HG03066 (cell line): ENCODE measurements around the gene CD93.

Experiments
- ATAC-seq: cut with Tn5 transposase; IDR thresholded peaks from one replicate; pipeline ENCODE4 v1.9.1; 2021; ENCODE audit warnings: low read depth; ENCODE audit not compliant: unreplicated experiment

CD93 gene

DNA sequence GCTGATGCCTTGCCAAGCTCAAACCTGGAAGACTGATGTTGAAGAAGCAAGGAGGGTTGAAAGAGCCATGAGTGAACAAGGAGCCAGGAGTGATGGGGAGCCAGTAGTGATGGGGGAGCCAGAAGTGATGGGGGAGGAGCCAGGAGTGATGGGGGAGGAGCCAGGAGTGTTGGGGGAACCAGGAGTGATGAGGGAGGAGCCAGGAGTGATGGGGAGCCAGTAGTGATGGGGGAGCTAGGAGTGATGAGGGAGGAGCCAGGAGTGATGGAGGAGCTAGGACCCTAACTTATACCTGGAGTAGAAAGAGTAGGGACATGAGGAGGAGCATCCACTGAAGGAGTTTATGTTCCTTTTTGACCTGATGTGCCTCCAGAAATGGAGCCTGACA lies 14.6 kb upstream of the CD93 start:
- no peak for ATAC-seq

DNA sequence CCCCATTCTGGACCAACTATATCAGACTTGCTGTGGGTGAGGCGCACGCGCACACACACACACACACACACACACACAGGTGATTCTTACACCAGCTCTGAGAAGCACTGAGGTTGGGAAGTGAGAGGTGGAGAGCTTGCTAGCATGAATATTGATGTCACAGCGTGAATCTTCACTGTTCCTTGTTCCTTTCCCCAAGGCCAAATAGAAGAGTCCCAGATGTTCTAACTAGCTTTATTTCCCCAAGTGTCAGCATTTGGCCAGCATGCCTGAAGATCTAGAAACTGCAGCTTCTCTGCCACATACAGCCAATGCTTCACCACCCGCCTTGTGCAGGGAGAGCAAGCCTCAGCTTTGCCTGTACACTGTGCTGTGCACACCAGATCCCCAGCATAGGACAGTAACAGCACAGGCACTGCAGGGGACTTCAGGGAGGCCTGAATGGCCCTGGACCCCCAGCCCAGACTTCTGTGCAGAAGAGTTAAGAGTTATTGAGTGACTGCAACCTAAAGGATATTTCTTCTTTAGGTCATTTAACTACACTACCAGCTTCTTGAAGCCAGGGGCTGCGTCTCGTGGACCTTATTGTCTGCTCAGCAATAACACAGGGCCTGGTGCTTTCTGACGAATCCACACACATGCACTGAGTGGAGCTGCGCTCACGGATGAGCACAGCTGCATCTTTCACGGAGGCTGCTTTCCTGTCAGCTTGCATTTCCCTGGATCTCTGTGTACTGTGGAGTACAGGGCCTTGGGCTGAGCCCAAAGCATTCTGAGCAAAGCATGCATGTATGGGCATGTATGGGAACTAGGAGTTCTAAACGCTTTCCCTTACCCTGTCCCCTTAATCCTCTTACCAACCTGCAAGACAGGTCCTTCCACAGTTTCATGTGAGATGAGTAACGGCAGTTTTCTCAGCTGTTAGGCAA lies 13.9 kb upstream of the CD93 start:
- ATAC-seq = no peak

DNA sequence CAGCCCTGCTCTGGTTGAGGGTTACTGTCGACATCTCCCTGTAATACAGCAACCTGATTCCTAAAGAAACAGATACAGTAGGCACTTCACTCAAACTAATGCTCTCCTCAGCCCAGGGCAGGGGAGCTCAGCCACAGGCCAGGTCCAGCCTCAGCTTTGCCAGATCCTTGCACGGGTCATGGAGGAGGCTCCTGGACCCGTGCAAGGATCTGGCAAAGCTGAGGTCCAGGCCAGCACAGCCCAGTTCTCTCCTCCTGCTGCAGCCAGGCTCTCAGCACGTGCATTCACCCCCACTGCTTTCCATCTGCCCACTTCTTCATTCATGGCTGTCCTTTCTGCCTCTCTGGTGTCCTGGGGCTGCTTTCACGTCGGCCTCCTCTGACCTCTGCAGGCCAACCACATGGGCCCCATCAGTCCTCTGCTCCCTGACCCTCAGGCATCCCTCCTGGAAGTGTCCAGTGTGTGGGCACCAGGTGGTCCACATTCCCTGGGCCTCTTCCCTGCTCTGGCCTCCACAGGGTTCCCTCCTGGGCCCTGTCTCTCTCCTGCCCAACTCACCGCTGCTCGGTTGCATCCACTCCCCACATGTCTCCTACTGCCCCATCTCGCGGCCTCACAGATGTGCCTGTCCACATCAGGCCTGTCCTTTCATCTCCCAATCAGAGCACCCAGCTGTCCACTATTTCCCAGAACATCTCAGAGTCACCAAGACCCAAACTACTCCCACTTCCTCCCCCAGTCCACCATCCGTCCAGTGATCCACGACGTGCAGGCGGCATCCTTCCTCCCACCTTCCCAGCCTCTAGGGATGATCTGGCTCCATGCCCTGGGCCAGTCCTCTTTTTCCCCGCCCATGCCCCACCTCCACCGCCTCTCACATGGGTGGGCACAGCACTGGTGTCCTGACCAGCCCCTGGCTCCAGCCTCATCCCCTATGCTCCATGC lies 11.8 kb upstream of the CD93 start:
- no peak for ATAC-seq

DNA sequence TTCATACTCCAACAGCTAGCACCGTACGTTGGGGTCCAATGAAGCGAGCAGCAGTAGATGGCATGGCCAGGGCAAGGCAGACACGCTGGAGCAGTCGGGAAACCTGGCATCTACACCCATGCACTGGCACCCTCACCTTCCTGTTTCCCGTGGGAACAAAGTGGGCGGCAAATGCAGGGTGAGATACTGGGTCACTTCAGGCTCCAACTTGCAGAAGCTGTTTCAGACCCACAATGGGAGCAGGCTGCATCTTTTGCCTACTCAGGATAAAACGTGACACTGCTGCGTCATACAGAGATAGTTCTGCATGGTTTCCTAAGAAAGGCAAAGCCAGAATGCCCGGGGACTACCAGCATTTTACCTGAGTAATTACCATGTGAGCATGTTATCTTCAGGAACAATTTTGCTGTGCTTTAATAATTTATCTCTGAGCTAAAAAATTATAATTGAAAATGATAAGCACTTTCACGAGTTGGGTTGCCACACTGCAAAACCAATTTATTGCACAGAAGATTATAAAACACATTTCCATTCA lies 10.9 kb upstream of the CD93 start:
- no peak for ATAC-seq

DNA sequence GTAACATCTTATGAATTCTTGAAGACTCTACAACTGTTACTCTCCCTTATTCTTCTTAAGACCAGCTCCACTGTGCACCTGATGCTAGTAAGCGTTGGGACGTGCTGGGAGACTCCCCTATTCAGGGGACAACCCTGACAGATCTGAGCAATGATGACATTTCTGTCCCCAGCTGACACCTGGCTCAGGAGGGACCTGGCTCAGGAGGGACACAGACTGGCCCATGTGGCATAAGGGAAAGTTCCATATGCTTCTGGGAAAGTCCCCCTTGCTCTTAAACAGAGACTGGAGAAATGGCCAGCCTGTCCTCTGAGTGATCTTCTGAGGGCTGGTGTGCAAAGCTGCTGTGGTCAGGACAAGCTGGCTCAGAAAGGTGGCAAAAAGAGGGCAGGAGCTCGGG lies 10.0 kb upstream of the CD93 start:
- no peak for ATAC-seq

DNA sequence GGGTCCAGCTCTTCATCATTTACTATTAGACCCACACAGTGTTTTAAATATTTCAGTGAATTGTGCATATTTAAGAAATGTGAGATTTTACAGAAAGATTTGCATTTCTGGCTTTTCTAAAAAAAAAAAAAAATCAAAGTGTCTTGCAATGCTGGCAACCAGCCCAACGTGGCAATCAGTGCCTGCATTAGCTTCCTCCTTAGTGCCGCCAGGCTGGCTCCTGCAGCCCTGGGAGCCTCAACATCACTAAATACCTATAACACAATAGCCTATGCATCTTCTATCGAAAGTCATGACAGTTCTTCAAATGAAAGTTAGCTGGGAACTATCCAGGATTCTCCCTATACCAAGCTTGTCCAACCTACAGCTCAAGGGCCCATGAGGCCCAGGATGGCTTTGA lies 9.4 kb upstream of the CD93 start:
- no peak for ATAC-seq

DNA sequence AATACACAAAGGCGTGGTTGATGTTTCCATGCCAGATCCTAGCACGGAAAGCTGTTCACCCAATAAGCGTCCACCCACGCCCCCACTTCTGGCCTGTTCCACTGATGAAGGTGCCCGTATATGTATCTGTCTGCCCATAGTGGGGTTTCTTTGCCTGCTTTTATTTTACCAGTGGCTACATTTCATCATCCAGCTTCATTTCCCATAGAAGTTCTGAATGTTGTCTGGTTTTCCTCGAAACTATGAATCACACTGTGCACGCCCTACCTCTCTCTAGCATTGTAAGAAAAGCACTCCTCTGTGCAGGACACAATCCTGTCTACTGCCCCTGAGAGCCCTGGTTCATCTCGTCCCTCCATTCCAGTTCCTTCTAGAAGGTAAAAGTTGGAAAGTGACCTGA lies 8.8 kb upstream of the CD93 start:
- ATAC-seq = no peak

DNA sequence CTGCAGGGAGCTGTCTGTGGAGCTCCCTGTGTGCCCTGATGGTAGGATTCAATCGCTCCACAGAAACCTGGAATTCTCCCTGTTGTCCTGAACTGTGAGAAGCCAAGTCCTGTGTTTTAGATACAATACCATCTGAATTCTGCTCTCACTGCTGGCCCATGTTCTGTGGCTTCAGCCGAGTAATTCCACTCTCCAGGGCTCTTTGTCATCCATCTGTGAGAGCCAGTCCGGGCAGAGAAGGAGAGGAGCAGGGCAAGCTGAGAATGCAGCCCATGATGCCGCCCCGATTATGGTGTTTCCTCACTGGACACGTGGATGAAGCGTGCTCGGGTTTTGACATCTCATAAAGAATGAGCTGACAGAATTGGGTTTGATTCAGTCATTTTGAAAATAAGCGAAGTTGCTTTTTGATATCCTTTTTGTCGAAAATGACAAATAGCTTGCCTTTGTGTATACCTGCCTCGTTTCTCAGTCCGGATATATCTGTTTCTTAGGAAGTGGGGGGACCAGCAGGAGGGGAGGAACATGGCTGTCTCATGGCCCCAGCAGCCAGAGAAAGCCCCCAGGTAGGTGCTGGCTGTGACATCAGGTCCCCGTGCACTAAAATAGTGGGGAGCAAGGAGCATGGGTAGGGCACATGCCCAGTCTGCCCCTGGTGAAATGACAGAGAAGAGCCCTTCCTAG lies 8.2 kb upstream of the CD93 start:
- no peak for ATAC-seq

DNA sequence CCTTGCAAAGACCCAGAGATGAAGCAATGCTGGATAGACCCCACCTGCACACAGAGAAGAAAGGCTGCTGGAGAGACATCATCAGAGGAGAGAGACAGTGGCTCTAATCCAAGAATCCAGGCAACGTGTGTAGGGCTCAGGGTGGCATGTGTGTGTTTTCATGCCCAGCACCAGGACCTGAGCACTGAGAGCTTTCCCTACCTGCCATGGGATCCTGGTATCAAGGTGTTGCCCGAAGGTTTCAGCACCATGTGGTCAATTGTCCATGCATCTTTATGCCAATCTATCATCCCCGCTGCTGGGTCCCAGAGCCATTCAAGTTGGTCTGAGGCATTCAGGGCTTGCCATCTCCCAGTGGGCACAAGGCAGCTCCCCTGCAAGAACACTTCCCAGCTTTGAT lies 7.5 kb upstream of the CD93 start:
- ATAC-seq = no peak

DNA sequence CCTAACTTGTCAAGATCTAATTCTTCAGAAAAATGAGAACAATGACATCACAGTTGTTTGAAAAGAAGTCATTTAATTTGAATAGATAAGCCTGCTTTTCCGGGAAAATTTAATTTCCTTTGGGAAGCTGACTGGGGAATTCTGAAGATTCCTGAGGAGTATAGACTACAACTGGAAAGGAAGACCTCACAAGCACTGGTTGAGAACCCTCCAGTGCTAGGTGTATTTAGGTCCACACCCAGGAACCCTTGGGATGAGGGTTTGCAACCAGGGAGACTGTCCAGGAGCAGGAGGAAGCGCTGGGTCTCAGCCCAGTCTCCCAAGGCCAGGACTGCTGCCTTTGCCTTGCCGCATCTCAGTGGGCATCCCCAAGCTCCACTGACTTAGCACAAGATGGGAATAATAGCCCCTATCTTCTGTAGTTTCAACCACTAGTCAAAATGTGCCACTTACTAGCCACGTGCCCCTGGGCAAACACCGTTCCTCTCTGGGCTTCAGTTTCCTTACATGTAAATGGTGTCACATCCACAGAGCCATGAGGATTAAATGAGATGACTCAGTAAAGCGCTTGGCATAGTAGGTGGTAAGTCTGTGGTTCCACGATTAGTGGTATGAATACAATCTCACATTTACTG lies 6.9 kb upstream of the CD93 start:
- no peak for ATAC-seq

DNA sequence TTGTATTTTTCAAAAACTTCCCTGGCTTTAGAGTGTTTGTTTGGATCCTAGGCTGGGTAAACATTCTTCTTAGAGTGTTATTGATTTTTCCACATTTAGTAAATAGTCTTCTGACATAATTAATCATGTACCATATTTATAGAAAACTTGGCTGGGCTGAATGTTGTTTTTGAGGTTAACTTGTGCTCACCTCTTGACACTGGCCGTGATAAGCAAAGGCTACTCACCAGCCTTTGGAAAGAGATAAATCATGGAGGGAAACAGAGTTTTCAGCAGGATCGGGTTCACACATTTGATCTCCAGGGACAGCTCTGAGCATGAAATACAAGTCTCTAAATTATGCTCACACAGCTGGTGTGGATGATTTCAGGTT lies 6.2 kb upstream of the CD93 start:
- ATAC-seq = no peak

DNA sequence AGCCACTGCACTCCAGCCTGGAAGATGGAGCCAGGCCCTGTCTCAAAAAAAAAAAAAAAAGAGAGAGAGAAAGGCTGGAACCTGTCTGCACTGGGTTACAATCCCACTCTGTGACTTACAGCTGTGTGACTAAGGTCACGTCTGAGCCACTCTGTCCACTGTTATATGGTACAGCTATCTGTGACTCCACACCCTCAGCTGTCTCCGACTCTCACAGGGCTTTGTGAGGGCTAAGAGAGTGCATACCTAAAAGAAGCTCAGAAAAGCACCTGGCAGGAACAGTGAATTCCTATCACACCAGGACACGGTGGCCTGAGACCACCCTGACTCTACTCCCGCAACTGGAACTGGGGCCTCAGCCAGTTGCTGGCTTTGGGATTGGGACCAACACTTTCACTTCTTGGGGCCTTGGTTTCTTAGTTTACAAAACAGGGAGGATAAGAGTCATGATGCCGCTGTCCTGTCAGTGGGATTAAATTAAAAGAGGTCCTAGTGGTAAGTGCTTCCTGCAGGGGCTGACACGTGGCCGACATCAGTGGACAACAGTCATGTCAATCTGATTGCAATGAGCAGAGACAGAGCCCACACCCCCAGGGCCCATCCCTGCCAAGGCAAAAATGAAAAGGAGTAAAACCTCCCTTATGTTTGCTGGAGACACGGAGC lies 5.7 kb upstream of the CD93 start:
- no peak for ATAC-seq

DNA sequence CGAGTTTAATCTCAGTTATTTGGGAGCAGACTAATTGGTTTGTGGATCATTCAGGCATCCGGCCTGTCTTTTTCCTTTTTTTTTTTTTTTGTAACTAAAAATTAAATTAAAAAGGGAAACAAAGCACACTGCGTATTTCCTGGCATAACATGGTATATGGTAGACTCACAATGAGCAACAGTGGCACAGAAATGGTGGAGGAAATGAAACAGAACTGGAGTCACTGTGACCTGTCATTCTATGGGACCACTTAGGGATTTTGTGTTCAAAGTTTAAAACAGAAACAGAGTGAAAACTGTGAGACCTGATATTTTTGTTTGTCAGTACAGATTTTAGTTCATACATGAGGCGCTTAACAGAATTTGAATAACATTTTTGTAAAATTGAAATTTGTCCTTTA lies 4.8 kb upstream of the CD93 start:
- ATAC-seq = no peak

DNA sequence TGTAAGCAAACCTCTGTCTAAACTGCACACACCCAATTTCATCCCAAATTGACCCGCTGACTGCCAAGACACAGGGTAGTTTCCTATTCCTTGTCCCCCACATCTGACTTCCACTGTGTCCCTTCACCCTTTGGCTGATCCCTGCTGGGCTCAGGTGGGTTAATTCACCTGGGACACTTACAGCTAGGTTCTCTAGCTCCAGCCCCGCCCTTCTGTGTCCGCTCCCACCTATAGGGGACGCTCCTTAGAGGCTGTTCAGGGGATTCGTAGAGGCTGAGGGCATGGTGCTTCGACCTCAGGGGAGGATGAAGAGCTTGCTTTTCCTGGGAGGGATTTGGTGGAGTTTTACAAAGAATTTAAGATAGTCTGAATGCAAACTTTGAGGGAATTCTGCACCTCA lies 4.0 kb upstream of the CD93 start:
- no peak for ATAC-seq

DNA sequence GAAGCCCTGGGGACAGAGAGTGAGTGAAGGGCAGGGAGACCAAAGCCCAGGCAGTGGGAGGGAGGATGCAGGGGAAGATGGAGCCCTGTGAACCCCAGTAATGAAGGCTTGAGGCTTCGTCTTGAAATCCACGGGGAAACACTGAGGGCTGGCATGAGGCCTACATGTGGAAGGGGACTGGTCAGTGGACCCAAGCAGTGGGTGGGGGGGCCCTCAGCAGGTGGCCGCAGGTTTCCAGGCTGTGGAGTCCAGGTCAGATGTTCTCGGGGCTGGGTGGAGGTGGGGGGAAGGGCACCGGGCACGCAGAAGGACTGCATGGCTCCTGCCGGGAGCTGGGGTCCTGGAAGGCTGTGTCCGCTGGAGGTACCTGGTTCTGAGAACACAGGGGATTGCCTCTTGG lies 2.7 kb upstream of the CD93 start:
- no peak for ATAC-seq

DNA sequence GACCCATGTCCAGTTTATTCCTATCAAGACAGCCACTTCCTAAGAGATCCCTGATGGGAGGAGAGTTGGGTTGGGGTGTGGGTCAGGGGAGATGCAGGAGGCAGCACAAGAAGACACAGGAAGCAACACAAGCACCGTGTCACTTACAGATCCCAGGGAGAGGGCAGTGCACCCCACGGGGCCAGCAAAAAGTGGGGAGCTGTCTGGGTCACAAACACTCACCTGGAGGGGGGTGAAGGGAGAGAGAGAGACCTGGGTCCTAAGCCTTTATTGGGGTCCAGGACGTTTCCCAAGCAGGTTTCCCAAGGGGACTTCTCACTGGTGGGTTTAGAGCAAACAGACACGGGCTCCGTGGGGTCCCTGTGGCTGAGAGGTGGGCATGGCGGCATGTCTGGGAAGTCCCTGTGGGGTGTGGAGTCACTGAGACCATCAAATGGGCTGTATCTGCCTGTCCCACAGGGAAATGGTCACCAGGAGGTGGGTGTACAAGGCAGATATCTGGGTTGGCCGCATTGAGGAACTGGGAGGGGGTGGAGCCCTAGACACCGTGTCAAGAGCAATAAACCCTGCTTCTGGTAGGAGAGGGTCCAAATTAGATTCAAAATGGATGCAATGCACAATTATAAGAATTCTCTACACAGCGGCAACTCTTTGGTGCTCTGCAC lies 1.6 kb upstream of the CD93 start:
- no peak for ATAC-seq

DNA sequence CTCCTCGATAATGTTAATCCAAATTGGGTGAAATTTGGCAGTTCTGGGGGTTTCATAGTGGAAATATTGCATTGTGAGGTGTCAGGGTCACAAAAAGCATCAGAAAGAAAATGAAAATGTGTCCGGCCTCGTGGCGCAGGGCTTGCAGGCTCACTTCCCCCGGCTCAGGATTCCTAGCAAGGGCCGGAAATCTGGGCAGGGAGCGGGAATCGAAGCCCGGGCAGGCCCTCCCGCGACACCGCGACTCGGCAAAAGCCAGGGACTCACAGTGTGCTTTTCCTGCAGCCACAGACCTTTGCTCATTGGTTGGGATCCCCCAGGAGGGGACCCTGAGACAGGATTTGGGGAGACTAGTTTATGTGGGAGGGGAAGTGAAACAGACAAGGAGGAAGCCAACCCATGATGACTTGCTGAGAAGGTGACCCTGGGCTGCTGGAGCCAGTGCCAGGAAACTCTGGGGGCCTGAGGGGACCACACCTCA lies 847 bp upstream of the CD93 start:
- no peak for ATAC-seq

DNA sequence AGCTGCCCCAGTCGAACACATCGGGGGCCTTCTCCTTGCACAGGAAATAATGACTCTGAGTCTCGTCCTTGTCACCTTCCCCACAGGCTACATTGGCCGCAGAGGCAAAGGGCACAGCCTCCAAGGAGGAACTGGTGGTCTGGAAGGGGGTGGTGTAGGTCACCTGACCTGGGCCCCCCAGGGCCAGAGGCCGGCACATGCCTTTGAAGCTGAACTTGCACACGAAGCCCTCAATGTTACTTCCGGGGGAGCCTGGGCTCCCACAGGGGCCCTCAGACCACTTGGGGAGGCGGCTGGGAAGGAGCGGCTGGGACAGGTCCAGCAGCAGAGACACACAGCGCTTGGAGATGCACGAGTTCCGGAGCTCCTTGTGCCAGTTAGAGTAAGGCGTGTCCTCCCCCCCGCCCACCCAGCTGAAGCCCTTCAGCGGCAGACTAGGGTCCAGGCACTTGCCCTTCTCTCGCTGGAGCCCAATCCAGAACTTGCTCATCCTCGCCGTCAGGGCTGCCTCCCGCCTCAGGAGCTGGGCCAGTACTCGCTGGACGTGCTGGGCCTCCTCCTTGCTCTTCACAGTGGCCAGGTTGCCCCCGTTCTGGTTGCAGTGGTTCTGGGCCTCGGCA lies 578 bp downstream of the CD93 start:
- ATAC-seq = no peak

DNA sequence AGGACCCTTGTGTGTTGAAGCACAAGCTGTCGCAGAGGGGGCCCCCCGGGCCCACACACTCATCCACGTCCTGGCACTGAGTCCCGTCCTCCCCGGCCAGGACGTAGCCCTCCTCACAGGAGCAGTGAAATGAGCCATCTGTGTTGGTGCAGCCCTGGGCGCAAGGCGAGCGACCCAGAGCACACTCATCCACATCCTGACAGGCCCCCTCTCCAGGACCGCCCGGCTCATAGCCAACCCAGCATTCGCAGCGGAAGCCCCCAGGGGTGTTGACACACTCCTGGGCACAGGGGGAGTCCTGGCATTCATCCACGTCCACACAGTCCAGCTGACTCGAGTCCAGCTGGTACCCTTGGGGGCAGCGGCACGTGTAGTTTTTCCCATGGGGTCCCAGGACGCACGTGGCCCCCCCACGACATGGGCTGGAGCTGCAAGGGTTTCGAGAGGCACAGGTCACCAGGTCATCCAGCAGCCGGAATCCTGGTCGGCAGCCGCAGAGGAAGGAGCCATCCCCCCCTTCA lies 1.2 kb downstream of the CD93 start:
- no peak for ATAC-seq
